ENCODE results near the gene PRELID2.

Gene PRELID2

DNA sequence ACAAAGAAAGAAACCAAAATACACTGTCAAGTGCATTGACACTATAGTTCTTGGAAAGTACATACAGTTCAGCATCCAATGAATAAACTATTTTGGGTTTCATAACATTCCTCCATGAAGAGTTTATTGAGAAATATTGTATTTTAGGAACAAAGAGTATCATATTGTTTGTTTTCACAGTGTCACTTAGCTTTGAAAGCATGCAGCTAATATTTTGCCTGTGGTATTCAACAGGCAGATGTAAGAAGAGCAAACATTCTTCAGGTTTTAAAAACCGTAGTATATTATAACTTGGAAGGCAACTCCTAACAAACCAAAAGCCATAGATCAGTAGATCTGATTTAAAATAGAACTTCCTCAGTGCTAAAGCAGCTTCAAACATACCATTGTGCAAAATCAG lies 4.5 kb downstream of the PRELID2 start:
- H3K9ac ChIP-seq (ENCODE audit: low read length), result no peak overlapping the region
- H3K27ac ChIP-seq (ENCODE audit: low read depth, low read length), result no peak overlapping the region
- no peaks in the 10 kb centered on the region for H3K36me3 ChIP-seq (ENCODE audit: low read length)
- H3F3A ChIP-seq (ENCODE audit: insufficient read depth), result no peaks in the 10 kb centered on the region
- no peaks in the 10 kb centered on the region for H3K9me2 ChIP-seq (replicated peaks; ENCODE audit: insufficient read depth, low read length)
- no peaks in the 10 kb centered on the region for H3K9me3 ChIP-seq (ENCODE audit: insufficient read depth, low read length)
- H3K4me3 ChIP-seq (ENCODE audit: insufficient read depth, low read length, poor library complexity, severe bottlenecking), result no peak overlapping the region
- no peaks in the 10 kb centered on the region for H4K20me1 ChIP-seq (ENCODE audit: low read depth, low read length)
- no peak for TF ChIP-seq EZH2phosphoT487 (conservative IDR thresholded peaks at IDR 0.05; ENCODE audit: low read length)
- TF ChIP-seq, protein P1, sequence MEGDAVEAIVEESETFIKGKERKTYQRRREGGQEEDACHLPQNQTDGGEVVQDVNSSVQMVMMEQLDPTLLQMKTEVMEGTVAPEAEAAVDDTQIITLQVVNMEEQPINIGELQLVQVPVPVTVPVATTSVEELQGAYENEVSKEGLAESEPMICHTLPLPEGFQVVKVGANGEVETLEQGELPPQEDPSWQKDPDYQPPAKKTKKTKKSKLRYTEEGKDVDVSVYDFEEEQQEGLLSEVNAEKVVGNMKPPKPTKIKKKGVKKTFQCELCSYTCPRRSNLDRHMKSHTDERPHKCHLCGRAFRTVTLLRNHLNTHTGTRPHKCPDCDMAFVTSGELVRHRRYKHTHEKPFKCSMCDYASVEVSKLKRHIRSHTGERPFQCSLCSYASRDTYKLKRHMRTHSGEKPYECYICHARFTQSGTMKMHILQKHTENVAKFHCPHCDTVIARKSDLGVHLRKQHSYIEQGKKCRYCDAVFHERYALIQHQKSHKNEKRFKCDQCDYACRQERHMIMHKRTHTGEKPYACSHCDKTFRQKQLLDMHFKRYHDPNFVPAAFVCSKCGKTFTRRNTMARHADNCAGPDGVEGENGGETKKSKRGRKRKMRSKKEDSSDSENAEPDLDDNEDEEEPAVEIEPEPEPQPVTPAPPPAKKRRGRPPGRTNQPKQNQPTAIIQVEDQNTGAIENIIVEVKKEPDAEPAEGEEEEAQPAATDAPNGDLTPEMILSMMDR (IDR thresholded peaks at IDR 0.05; ENCODE audit: insufficient read depth, low read length, poor library complexity, severe bottlenecking), result no peak
- H3K79me2 ChIP-seq (ENCODE audit: insufficient read depth, low read length), result no peaks in the 10 kb centered on the region
- H2AFZ ChIP-seq (ENCODE audit: low read depth, low read length, severe bottlenecking), result no peak overlapping the region
- no peaks in the 10 kb centered on the region for H3K27me3 ChIP-seq (ENCODE audit: low read length)
- no peak overlapping the region for H3K4me2 ChIP-seq (ENCODE audit: low read depth, low read length, poor library complexity, severe bottlenecking)

DNA sequence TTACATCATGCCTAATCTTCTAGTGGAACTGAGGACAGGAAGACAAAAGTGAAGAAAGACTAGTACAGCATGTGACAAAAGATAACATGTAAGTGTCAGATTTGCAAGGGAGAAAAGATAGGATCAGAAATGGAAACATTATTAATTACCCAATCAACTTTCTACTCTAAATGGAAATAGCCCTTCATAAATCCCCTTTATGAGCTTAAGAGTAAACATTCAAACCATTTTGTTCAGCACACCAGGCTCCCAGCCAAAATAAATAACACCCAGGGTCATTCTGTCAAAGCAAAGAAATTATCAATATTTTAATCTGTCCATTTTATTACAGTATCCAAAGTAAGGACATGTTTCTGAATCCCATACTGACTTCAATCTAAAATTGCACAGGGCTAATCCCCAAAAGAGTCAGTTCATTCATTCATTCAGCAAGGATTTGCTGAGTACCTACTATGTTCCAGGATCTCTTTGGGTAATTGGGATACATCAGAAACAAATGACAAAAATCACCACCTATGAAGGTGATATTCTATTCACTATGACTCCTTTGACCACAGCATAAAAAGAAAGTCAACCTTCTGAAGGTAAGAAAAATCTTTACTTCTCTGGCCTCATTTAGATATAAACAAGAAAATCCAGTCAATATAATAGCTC lies 5.3 kb downstream of the PRELID2 start:
- Histone ChIP-seq H3K27ac (ENCODE audit: low read depth, low read length) (no peak overlapping the region), H3K79me2 (ENCODE audit: insufficient read depth, low read length) (no peaks in the 10 kb centered on the region), H3K36me3 (ENCODE audit: low read length) (no peaks in the 10 kb centered on the region), H3K9me3 (ENCODE audit: insufficient read depth, low read length) (no peaks in the 10 kb centered on the region), H4K20me1 (ENCODE audit: low read depth, low read length) (no peaks in the 10 kb centered on the region), H2AFZ (ENCODE audit: low read depth, low read length, severe bottlenecking) (no peak overlapping the region), H3K9me2 (replicated peaks; ENCODE audit: insufficient read depth, low read length) (no peaks in the 10 kb centered on the region), H3K9ac (ENCODE audit: low read length) (no peak overlapping the region), H3K4me2 (ENCODE audit: low read depth, low read length, poor library complexity, severe bottlenecking) (no peak overlapping the region), H3K4me3 (ENCODE audit: insufficient read depth, low read length, poor library complexity, severe bottlenecking) (no peak overlapping the region), H3K27me3 (ENCODE audit: low read length) (no peaks in the 10 kb centered on the region), H3F3A (ENCODE audit: insufficient read depth) (no peaks in the 10 kb centered on the region)
- TF ChIP-seq, protein P1 (IDR thresholded peaks at IDR 0.05; ENCODE audit: insufficient read depth, low read length, poor library complexity, severe bottlenecking), result no peak
- TF ChIP-seq EZH2phosphoT487 (conservative IDR thresholded peaks at IDR 0.05; ENCODE audit: low read length), result no peak

DNA sequence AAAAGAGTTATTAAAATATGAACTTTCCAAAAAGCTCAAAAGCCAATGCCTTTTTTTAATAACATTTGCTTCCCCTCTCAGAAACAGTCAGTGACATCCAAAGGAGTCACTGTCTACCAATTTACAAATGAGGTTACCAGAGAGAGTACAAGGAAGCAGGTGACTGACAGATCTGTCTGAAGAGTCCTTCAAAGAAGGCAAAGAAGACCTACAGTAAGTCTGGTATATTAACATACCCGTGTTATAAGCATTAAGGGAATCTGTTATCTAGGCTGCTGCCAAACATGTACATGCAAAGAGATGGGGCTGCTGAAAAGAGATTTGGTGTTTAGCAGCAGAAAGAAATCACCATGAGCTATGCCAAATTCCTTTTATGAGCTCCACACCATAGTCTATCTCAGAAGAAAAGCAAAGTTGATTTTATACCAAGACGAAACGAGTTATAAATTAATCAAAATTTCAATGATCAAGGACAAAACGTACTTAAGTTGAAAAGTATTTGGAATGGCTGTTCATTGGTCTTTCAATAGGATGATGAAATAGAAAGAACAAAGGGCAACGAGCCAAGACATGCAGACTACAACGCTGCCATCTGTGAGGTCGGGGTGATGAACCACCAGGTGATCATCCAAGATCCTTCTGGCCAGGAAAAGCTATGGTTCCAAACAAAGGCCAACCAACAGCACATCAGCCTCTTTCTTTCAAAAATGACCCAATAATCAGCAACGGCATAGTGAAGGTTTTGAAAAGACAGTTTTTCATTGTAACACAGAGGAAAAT lies 8.1 kb downstream of the PRELID2 start:
- no peak overlapping the region for H2AFZ ChIP-seq (ENCODE audit: low read depth, low read length, severe bottlenecking)
- no peaks in the 10 kb centered on the region for H3K27me3 ChIP-seq (ENCODE audit: low read length)
- no peaks in the 10 kb centered on the region for H3K9me2 ChIP-seq (replicated peaks; ENCODE audit: insufficient read depth, low read length)
- H3K9me3 ChIP-seq (ENCODE audit: insufficient read depth, low read length), result no peaks in the 10 kb centered on the region
- no peak overlapping the region for H3K4me3 ChIP-seq (ENCODE audit: insufficient read depth, low read length, poor library complexity, severe bottlenecking)
- H3K27ac ChIP-seq (ENCODE audit: low read depth, low read length), result no peak overlapping the region
- H3K9ac ChIP-seq (ENCODE audit: low read length), result no peak overlapping the region
- H3K36me3 ChIP-seq (ENCODE audit: low read length), result no peaks in the 10 kb centered on the region
- H4K20me1 ChIP-seq (ENCODE audit: low read depth, low read length), result no peaks in the 10 kb centered on the region
- H3K79me2 ChIP-seq (ENCODE audit: insufficient read depth, low read length), result no peaks in the 10 kb centered on the region
- no peak overlapping the region for H3K4me2 ChIP-seq (ENCODE audit: low read depth, low read length, poor library complexity, severe bottlenecking)
- H3F3A ChIP-seq (ENCODE audit: insufficient read depth), result no peaks in the 10 kb centered on the region
- no peak for TF ChIP-seq EZH2phosphoT487 (conservative IDR thresholded peaks at IDR 0.05; ENCODE audit: low read length)
- TF ChIP-seq, protein P1 (IDR thresholded peaks at IDR 0.05; ENCODE audit: insufficient read depth, low read length, poor library complexity, severe bottlenecking), result no peak

All from SU-DHL-6 (cell line).